ENCODE measurements around the gene MUC5B.

MUC5B gene

DNA sequence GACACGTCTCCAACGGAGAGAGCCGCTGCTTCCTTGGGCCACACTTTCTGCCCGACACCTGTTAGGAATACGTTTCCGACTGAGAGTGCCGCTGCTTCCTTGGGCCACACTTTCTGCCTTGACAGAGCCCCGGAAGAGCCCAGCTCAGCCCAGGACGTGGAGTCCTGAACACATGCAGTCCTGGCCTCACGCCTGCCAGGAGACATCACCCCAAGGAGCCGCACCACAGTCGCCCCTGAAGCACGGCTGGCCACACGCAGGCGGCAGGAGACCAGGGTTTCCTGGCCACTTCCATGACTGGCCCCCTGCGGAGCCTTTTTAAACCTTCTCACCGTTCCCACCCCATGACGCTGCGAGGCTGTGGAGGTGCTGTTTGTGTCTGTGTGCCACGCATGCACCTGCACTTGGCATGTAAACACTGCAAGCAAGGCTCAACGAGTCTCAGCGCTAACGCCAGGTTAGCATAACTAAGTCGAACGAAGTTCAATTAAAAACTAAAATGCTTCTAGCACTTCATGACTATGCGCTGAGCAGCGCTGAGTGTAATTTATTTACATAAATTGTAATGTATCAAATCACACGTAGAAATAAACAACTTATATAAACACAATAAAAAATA lies 77.8 kb downstream of the MUC5B start:
- no peak overlapping the region for H3K4me3 ChIP-seq (ENCODE audit: low read depth, low read length)
- H3K27ac ChIP-seq: no peak overlapping the region
- no peaks in the 10 kb centered on the region for H3K4me1 ChIP-seq

DNA sequence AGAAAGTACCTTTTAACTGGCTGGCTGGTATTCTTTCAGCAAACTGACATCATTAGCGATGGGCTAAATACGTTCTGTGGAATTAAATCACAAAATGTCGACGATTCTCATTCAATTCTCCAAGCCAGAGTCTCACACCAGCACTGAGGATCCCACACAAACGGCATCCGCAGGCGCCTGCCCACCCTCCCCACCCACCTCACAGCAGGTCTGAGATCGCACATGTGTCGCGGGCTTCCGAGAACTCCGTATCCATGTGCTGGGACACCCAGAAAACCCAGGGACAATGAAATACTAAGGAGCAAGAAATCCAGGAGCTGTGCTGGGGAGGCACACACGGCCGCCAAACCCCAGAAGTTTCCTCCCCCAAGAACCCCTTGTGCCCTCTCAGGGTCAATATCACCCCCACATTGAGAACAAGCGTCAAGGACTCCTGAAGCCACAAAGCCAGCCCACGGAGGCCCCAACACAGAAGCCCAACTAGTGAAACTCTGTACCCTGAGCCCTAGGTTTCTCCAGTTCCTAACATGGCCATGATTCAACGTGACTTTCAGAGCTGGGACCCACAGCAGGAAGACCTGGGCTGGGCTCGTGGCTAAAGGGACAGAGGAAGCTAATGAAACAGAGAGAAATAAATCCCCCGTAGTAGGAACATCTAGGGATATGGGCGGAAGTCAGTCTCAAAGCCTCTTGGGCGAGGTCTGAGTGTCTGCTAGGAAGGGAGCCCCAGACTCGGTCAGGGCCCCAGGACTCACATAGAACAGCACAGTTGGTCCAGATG lies 78.5 kb downstream of the MUC5B start:
- Histone ChIP-seq H3K9me3 (ENCODE audit: control insufficient read depth, low read length) (no peaks in the 10 kb centered on the region), H3K4me1 (no peaks in the 10 kb centered on the region), H3K79me2 (peaks cover 38% of the 10 kb centered on the region), H2AFZ (no peak overlapping the region), H3K36me3 (ENCODE audit: control insufficient read depth, insufficient read depth, low read length) (no peaks in the 10 kb centered on the region), H3K4me2 (ENCODE audit: low read length) (no peak overlapping the region), H3K4me3 (ENCODE audit: low read depth, low read length) (no peak overlapping the region), H3K9ac (no peak overlapping the region), H3K27ac (no peak overlapping the region), H3K27me3 (ENCODE audit: control insufficient read depth, insufficient read depth, low read length) (no peaks in the 10 kb centered on the region)
- TF ChIP-seq, protein P1, sequence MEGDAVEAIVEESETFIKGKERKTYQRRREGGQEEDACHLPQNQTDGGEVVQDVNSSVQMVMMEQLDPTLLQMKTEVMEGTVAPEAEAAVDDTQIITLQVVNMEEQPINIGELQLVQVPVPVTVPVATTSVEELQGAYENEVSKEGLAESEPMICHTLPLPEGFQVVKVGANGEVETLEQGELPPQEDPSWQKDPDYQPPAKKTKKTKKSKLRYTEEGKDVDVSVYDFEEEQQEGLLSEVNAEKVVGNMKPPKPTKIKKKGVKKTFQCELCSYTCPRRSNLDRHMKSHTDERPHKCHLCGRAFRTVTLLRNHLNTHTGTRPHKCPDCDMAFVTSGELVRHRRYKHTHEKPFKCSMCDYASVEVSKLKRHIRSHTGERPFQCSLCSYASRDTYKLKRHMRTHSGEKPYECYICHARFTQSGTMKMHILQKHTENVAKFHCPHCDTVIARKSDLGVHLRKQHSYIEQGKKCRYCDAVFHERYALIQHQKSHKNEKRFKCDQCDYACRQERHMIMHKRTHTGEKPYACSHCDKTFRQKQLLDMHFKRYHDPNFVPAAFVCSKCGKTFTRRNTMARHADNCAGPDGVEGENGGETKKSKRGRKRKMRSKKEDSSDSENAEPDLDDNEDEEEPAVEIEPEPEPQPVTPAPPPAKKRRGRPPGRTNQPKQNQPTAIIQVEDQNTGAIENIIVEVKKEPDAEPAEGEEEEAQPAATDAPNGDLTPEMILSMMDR (IDR thresholded peaks at IDR 0.05): no peak

More for the DNA sequence above, 77.8 kb downstream of the MUC5B start:
- Histone ChIP-seq H3K27me3 (ENCODE audit: control insufficient read depth, insufficient read depth, low read length) (no peaks in the 10 kb centered on the region), H3K9me3 (ENCODE audit: control insufficient read depth, low read length) (no peaks in the 10 kb centered on the region), H2AFZ (no peak overlapping the region), H3K4me2 (ENCODE audit: low read length) (no peak overlapping the region), H3K9ac (no peak overlapping the region), H3K79me2 (peaks cover 36% of the 10 kb centered on the region), H3K36me3 (ENCODE audit: control insufficient read depth, insufficient read depth, low read length) (no peaks in the 10 kb centered on the region)
- TF ChIP-seq, protein P1 (IDR thresholded peaks at IDR 0.05): no peak

DNA sequence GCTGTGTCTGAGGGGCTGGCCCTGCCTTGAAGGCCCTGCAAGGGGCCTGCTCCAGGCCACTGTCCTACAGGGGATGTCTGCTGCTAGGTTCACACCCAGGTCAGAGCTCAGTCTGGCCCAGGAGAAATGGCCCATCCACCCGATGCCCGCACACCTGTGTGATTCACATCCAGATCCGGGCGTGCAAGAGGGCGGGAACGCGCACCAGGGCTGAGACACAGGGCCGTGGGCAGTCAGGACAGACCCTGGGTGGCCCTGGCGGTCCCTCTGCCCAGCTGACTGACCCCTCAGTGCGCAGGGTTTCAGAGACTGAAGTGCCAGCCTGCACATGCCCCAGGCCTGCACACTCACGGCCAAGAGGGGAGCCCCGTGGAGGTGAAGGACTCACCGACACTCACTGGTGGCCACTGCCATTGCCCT lies 79.2 kb downstream of the MUC5B start:
- TF ChIP-seq, protein P1 (IDR thresholded peaks at IDR 0.05): no peak
- Histone ChIP-seq H3K4me2 (ENCODE audit: low read length) (no peak overlapping the region), H3K36me3 (ENCODE audit: control insufficient read depth, insufficient read depth, low read length) (no peaks in the 10 kb centered on the region), H3K9me3 (ENCODE audit: control insufficient read depth, low read length) (no peaks in the 10 kb centered on the region), H3K4me1 (no peaks in the 10 kb centered on the region), H3K27ac (no peak overlapping the region), H3K9ac (no peak overlapping the region), H3K4me3 (ENCODE audit: low read depth, low read length) (no peak overlapping the region), H2AFZ (no peak overlapping the region), H3K27me3 (ENCODE audit: control insufficient read depth, insufficient read depth, low read length) (no peaks in the 10 kb centered on the region), H3K79me2 (peaks cover 42% of the 10 kb centered on the region)

DNA sequence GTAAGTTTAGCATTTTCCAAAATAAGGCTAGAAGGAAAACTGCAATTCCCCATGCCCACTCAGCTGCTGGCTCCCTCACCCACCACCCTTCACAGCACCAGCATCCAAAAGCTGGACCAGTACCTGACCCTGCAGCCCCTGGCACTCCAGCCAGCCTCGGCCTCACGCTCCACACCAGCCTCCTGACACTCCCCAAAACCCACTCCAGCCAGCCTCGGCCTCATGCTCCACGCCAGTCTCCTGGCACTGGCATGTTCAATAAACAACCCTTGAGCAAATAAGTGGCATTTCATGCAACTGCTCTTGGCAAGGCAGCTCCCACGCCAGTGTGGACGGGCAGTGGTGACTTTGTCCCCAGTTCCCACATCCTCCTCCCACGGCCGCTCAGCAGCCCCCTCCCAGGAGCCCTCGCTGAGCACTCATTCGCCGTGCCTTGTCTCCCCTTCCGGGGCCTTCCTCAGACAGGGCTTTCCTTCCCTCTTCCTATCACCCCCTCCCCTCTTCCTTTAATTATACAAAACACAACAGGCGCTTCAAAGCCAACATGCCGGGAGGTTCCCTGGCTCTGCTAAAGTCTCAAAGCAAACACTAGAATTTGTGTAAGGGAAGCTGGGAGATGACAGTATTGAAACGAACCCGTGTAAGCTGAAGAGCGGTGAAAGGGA lies 79.7 kb downstream of the MUC5B start:
- peaks cover 43% of the 10 kb centered on the region for H3K79me2 ChIP-seq
- H3K4me2 ChIP-seq (ENCODE audit: low read length): no peak overlapping the region
- H3K4me1 ChIP-seq: no peaks in the 10 kb centered on the region
- H3K9ac ChIP-seq: no peak overlapping the region
- H3K27me3 ChIP-seq (ENCODE audit: control insufficient read depth, insufficient read depth, low read length): no peaks in the 10 kb centered on the region
- H2AFZ ChIP-seq: no peak overlapping the region
- TF ChIP-seq, protein P1 (IDR thresholded peaks at IDR 0.05): no peak
- H3K27ac ChIP-seq: no peak overlapping the region
- H3K4me3 ChIP-seq (ENCODE audit: low read depth, low read length): no peak overlapping the region
- H3K36me3 ChIP-seq (ENCODE audit: control insufficient read depth, insufficient read depth, low read length): no peaks in the 10 kb centered on the region
- H3K9me3 ChIP-seq (ENCODE audit: control insufficient read depth, low read length): no peaks in the 10 kb centered on the region
